Natural killer cell (primary cell): ENCODE results near the gene SMARCC1. TPM values are rescaled to one million over a fixed set of nuclear protein-coding genes. Genes with fewer than 3 reads are reported as not detected.

Experiments used
- ATAC-seq, 3 donors: fragments of 150-1000 bp in 2 of 3; fragments of 200-7000 bp in 1 of 3; cut with Tn5 transposase; 1 replicate in 1 of 3; 2 replicates in 2 of 3; pipeline ENCODE4 v1.10.0; 2021; ENCODE audit warnings: mild to moderate bottlenecking in 2 of 3, moderate library complexity in 2 of 3
- DNase-seq, 2 donors: peaks; one replicate each; pipeline versions ENCODE4 v3.0.0 to v3.0.0-alpha.2; 2013 to 2021; ENCODE audit warnings: mixed read lengths in 1 of 2
- H3K27ac ChIP-seq: one replicate; pipeline ENCODE4 v1.5.1; 2013; ENCODE audit warnings: mild to moderate bottlenecking, low read length
- H3K27me3 ChIP-seq: one replicate; pipeline ENCODE4 v1.6.1; 2013; ENCODE audit warnings: low read length; ENCODE audit not compliant: control insufficient read depth, insufficient read depth
- H3K36me3 ChIP-seq: one replicate; pipeline ENCODE4 v1.6.1; 2013; ENCODE audit warnings: low read length; ENCODE audit not compliant: control insufficient read depth, insufficient read depth
- H3K4me1 ChIP-seq: one replicate; pipeline ENCODE4 v1.6.1; 2013; ENCODE audit warnings: low read length; ENCODE audit not compliant: control insufficient read depth, insufficient read depth
- H3K4me3 ChIP-seq: one replicate; pipeline ENCODE4 v1.5.1; 2013; ENCODE audit warnings: low read length
- H3K9me3 ChIP-seq: one replicate; pipeline ENCODE4 v1.6.1; 2013; ENCODE audit warnings: low read length; ENCODE audit not compliant: control insufficient read depth, insufficient read depth
- H3K27ac Mint-ChIP-seq, 2 donors: one replicate each; pipeline ENCODE4 v1.8.0; 2022; ENCODE audit warnings: mild to moderate bottlenecking in 2 of 2, mixed read lengths in 2 of 2, moderate library complexity in 1 of 2
- H3K27me3 Mint-ChIP-seq, 2 donors: one replicate each; pipeline ENCODE4 v1.8.0; 2022; ENCODE audit warnings: low read depth in 2 of 2, mixed read lengths in 2 of 2
- H3K36me3 Mint-ChIP-seq: one replicate; pipeline ENCODE4 v1.8.0; 2022; ENCODE audit warnings: mixed read lengths
- H3K4me1 Mint-ChIP-seq, 2 donors: one replicate each; pipeline ENCODE4 v1.8.0; 2022; ENCODE audit warnings: mixed read lengths in 2 of 2
- H3K4me3 Mint-ChIP-seq: one replicate; pipeline ENCODE4 v1.8.0; 2022; ENCODE audit warnings: mild to moderate bottlenecking, moderate library complexity, mixed read lengths
- H3K9me3 Mint-ChIP-seq, 2 donors: one replicate each; pipeline ENCODE4 v1.8.0; 2022; ENCODE audit warnings: mixed read lengths in 2 of 2
- CTCF ChIP-seq: fragments of 200-600 bp; IDR thresholded peaks from one replicate; pipeline ENCODE4 v1.8.0; 2022; ENCODE audit warnings: antibody characterized with exemption
- WGBS: methylation state at CpG from one replicate; pipeline ENCODE4 v1.1.7; 2013; ENCODE audit warnings: missing lambda C conversion rate; ENCODE audit not compliant: insufficient coverage; 5-methylcytosine and 5-hydroxymethylcytosine counted together
- intact Hi-C: fragments of 100-400 bp; cut with micrococcal nuclease; formaldehyde crosslinking; loops from one replicate; pipeline ENCODE4 v1.14.2; 2022
- total RNA-seq, 4 donors: library from RNA; stranded (reverse); fragments of 120-200 nt in 1 of 4; gene quantifications; one replicate each; pipeline versions ENCODE4 v1.2.3 to v1.2.4, GENCODE V29; 2013 to 2022

Gene SMARCC1
- total RNA-seq, 3 donors from 2014 or later (not counting 1 experiment from before 2014, with no cell fraction given): 96.1 to 108 (median 102) TPM

GRCh38 chr3:47536967-47537366 lies 244.7 kb downstream of the SMARCC1 start:
- Mint-ChIP-seq H3K9me3 (no peaks in the 10 kb centered on the region), H3K4me3 (no peak overlapping the region), H3K36me3 (no peaks in the 10 kb centered on the region), H3K27me3 (peaks cover 0 to 6% of the 10 kb centered on the region in 2 donors), H3K27ac (no peak overlapping the region), H3K4me1 (peaks cover 0 to 5% of the 10 kb centered on the region in 2 donors)
- no peak for TF ChIP-seq CTCF
- DNase-seq (no peak), ATAC-seq (no peak)
- no peaks in the 10 kb centered on the region for H3K9me3 ChIP-seq
- H3K27me3 ChIP-seq: no peaks in the 10 kb centered on the region
- intact Hi-C loops: no loop called here
- no peaks in the 10 kb centered on the region for H3K4me1 ChIP-seq
- no peaks in the 10 kb centered on the region for H3K36me3 ChIP-seq
- no peak overlapping the region for H3K27ac ChIP-seq
- no peak overlapping the region for H3K4me3 ChIP-seq
- 89% methylated on average over 6 of the region's 6 CpGs for WGBS

- Histone ChIP-seq H3K27ac (no peak overlapping the region), H3K9me3 (no peaks in the 10 kb centered on the region), H3K4me1 (no peaks in the 10 kb centered on the region), H3K36me3 (no peaks in the 10 kb centered on the region), H3K4me3 (no peak overlapping the region), H3K27me3 (no peaks in the 10 kb centered on the region)
- no peak for ATAC-seq
- Mint-ChIP-seq H3K4me1 (peaks cover 0 to 5% of the 10 kb centered on the region in 2 donors), H3K4me3 (no peak overlapping the region), H3K36me3 (no peaks in the 10 kb centered on the region), H3K27me3 (peaks cover 0 to 3% of the 10 kb centered on the region in 2 donors), H3K27ac (peak overlapping the region in 1 of 2 donors; percentile 14), H3K9me3 (no peaks in the 10 kb centered on the region)
- DNase-seq: no peak
- whole genome bisulfite sequencing: 93% methylated on average over 19 of the region's 19 CpGs
- intact Hi-C loops: no loop called here
- no peak for TF ChIP-seq CTCF
These were observed 245.3 kb downstream of the SMARCC1 start for GRCh38 chr3:47536221-47536891.

Other genes starting within 250 kb of the SMARCC1 start
- gene CSPG5, start 203.0 kb downstream of the SMARCC1 start, total RNA-seq: under 1 TPM; 0.07 to 0.63 (median 0.23) TPM
- 10 to 100 TPM; 72.0 to 83.4 (median 82.1) TPM for gene DHX30, start 21.2 kb upstream of the SMARCC1 start, total RNA-seq
- 10 to 100 TPM; 74.5 to 97.1 (median 88.9) TPM for gene MAP4, start 234.5 kb upstream of the SMARCC1 start, total RNA-seq